GM12891 (cell line): ENCODE measurements around the gene ZEB2.
A peak's percentile ranks its signal among the peaks of the same experiment; 100 is the strongest.

ENCODE experiments used
- DNase-seq: peaks from one replicate; pipeline ENCODE4 v3.0.0; 2011; ENCODE audit warnings: low spot score; ENCODE audit not compliant: insufficient read length
- FAIRE-seq: peaks from 2 replicates; lab custom pipeline; 2011; peaks lifted over from hg19 to GRCh38; lab: Jason Lieb, UNC
- PAX5 ChIP-seq: IDR thresholded peaks from 2 replicates; pipeline ENCODE4 v1.6.1; 2011; ENCODE audit warnings: low read length, moderate library complexity, mild to moderate bottlenecking; ENCODE audit not compliant: insufficient read depth, severe bottlenecking
- POLR2A ChIP-seq: IDR thresholded peaks from 2 replicates; pipeline ENCODE4 v1.6.1; 2011; ENCODE audit warnings: low read depth, low read length, control low read depth
- POLR2AphosphoS5 ChIP-seq: IDR thresholded peaks from 2 replicates; pipeline ENCODE4 v1.6.1; 2011; ENCODE audit warnings: low read depth, low read length, control low read depth
- POU2F2 ChIP-seq: IDR thresholded peaks from 2 replicates; pipeline ENCODE4 v1.6.1; 2011; ENCODE audit warnings: low read depth, mild to moderate bottlenecking, control low read depth, low read length, moderate library complexity
- SPI1 ChIP-seq: IDR thresholded peaks from 2 replicates; pipeline ENCODE4 v1.6.1; 2011; ENCODE audit warnings: low read depth, low read length, control low read depth
- TAF1 ChIP-seq: IDR thresholded peaks from 2 replicates; pipeline ENCODE4 v1.6.1; 2011; ENCODE audit warnings: low read depth, low read length, control low read depth

The ZEB2 gene

DNA sequence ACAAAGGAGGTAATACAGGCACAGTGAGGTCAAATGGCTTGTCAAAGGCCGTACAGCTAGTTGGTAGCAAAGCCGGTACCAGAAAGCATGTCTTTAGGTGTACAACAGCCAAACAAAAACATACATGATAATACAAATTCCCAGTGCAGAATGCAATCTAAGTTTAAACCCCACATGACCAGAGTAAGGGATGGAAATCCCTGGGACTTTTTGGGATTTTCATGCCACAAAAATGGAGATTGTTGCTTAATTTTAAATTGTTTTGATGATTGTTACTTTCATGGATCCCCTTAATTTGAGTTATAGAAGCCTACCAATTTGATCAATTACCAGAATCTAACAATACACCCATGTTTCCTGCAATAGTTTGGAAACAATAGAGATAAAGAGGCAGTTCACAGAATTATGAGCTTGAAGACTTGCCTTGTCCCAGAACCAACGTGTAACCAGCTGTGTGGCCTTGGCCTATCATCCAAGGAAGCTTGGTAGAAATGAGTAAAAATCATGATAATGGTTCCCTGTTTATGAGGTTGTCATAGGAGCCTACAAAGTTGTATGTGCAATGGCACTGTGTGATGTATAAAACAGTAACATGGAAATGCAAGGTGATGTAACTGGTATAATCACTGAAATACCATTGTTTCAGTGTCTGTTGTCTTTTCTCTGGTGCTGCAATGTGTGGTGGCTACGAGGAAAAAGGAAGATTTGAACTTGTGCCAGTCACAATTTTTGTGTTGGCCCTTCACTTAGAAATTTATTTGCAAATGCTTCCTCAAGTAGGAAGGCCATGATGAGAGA lies 85.3 kb downstream of the ZEB2 start:
- FAIRE-seq = no peak

GRCh38 chr2:144432921-144433320 lies 87.0 kb downstream of the ZEB2 start:
- no peak for TF ChIP-seq POLR2AphosphoS5
- TF ChIP-seq POLR2A = no peak
- no peak for TF ChIP-seq POU2F2
- no peak for TF ChIP-seq PAX5
- TF ChIP-seq SPI1 = no peak
- no peak for TF ChIP-seq TAF1
- FAIRE-seq = no peak
- DNase-seq = no peak

More for the DNA sequence above, 85.3 kb downstream of the ZEB2 start:
- TF ChIP-seq POLR2AphosphoS5 = no peak
- no peak for TF ChIP-seq POU2F2
- TF ChIP-seq PAX5 = no peak
- TF ChIP-seq SPI1 = no peak
- TF ChIP-seq POLR2A = no peak
- TF ChIP-seq TAF1 = no peak
- no peak for DNase-seq

DNA sequence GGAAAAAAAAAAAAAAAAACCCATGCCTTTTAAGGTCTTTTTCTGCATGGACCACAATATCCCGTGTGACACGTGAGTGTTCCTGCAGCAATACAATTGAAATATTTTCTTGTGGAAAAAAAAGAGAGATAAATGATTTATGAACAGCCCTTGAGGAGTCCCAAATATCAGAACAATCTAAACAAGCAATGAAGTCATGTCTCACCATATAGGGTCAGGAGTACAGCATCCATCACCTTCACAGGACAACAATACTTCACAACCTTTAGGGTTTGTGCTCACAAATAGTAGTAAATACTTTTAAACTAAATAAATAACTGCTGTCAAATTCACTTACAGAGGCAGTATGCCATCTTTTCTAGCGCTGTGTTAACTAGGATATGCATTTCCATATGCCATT lies 87.9 kb downstream of the ZEB2 start:
- FAIRE-seq (no peak), DNase-seq (no peak)
- TF ChIP-seq POU2F2 (no peak), SPI1 (no peak), POLR2A (no peak), POLR2AphosphoS5 (no peak), TAF1 (no peak), PAX5 (no peak)

- TF ChIP-seq POU2F2 = no peak
- TF ChIP-seq SPI1 = no peak
- no peak for TF ChIP-seq TAF1
- TF ChIP-seq PAX5 = no peak
- no peak for TF ChIP-seq POLR2A
- no peak for TF ChIP-seq POLR2AphosphoS5
- DNase-seq (no peak), FAIRE-seq (peak; percentile 28)
Observed at GRCh38 chr2:144431392-144431783, 88.5 kb downstream of the ZEB2 start.

DNA sequence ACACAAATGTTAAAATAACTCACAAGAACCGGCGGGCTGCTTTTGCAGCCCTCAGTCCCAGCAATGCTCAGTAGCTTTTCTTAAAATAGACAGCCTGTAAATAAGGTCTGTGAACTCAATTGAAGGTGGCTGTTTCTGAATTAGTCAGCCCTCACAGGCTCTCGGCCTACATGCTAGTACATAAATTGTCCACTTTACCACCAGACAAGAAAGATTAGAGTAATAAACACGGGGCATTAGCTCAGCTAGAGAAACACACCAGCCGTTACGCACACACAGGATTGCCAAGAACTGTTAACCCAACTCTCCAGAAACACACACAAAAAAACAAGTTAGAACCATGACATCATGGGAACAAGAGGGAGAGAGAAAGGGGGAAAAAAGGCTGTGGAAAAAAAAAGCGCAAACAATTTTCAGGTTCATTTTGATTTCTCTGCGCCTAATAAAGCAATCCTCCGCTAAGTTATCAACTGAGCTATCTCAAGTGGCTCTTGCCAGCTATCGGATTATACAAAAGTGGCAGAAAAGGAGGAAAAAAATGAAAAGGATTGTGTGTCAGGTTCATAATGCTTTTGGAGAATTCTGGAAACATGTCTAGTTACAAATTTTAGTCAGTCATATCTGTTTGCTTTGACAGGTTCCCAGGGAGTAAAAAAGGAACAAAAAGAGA lies 89.1 kb downstream of the ZEB2 start:
- TF ChIP-seq POLR2AphosphoS5 (no peak), POU2F2 (peak; percentile 46; the same call in 1 of the 2 replicates), PAX5 (peak; percentile 98), TAF1 (no peak)
- peak; percentile 83 for FAIRE-seq
- DNase-seq = no peak

DNA sequence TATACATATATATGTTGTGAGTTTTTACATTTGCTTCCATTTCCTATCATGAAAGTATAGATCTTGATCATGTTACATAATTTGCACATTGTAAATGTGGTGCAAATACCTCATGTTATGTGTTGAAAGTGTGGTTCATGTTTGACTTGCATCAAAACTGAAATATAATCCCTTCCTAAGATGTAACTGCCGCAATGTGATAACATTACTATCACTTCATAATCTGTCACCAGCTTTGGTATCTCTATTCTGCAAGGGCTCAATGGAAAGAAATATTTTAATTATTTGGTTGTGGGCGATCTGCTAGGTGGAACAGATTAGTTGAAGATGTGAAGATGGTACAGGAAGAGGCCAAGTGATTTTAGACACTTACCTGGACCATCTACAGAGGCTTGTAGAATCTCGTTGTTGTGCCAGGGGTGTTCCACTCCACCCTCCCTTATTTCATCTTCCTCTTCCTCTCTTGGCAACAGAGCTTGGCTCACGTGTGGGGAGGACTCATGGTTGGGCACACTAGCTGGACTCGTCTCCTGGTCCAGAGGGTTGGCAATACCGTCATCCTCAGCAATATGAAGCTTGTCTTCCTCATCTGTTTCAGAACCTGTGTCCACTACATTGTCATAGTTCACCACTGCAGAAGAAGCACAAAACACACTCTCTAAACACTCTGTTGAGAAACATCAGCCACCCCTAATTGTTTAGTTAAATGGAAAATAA lies 90.4 kb downstream of the ZEB2 start:
- no peak for FAIRE-seq
- TF ChIP-seq SPI1 = no peak
- DNase-seq = no peak

DNA sequence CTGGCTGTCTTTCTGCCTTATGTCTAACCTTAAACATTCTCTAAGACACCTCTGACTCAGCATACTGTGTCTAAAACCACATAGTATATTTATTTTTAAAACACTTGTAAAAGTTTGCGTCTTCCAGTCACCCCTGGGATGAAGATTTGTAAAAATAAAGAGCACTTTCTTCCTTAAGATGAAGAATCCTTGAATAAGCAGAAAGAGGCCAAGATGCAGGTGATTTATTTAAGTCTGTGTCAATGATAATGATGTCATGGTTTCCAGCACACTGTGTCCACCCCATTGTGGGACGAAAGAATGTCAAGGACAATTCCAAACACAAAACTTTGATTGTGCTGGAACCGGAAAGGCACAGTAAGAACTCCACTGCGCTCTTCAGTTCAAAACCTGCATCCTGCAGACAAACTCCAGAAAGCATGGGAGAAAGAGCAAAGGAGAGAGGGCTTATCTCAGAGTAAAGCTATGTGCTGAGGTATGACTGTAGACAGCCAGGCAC lies 92.9 kb downstream of the ZEB2 start:
- DNase-seq = no peak
- TF ChIP-seq PAX5 = no peak
- TF ChIP-seq POLR2A = no peak
- TF ChIP-seq TAF1 = no peak
- no peak for TF ChIP-seq POU2F2
- no peak for TF ChIP-seq POLR2AphosphoS5
- TF ChIP-seq SPI1 = no peak
- no peak for FAIRE-seq

GRCh38 chr2:144426355-144426754 lies 93.6 kb downstream of the ZEB2 start:
- DNase-seq = no peak
- TF ChIP-seq PAX5 (no peak), POLR2AphosphoS5 (no peak), POLR2A (no peak), SPI1 (no peak), POU2F2 (no peak), TAF1 (no peak)
- FAIRE-seq = no peak

- DNase-seq (no peak), FAIRE-seq (no peak)
- no peak for TF ChIP-seq POLR2A
- no peak for TF ChIP-seq POLR2AphosphoS5
- TF ChIP-seq SPI1 = no peak
- no peak for TF ChIP-seq POU2F2
- TF ChIP-seq PAX5 = no peak
- TF ChIP-seq TAF1 = no peak
Observed at GRCh38 chr2:144424559-144425240, 95.2 kb downstream of the ZEB2 start.
